Measurements from ENCODE around the gene TRIM26.

TRIM26 gene

DNA sequence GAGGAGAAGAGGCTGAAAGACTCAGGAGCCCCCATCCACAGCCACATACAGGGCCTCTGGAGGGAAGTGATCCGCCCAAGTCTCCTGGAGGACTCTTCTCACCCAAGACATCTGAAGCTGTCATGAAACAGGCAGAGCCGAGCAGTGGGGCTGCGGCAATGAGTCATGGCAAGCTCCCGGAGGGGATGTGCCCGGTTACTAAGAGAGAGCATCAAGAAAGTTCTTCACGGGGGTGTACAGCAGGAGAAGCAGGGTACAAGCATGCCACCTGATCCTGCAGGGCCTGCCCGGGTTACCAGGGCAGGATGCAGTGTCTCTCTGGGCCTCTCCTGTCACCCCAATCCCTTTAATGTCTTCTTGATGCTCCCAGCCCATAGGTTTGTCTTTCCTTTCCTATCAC is 21.1 kb downstream of the TRIM26 start:
- no peak overlapping the region for H4K8ac ChIP-seq (ENCODE audit: low read depth, low read length)
- H3K4ac ChIP-seq (ENCODE audit: low read depth, low read length) = no peak overlapping the region
- no peaks in the 10 kb centered on the region for H3K79me1 ChIP-seq (ENCODE audit: low read length)
- H3K36me3 ChIP-seq (ENCODE audit: control insufficient read depth in 1 of 2, insufficient read depth in 2 of 2, low read length in 2 of 2) = peaks cover 38 to 57% of the 10 kb centered on the region in 2 experiments
- H2AK5ac ChIP-seq (ENCODE audit: low read length) = no peak overlapping the region
- no peak overlapping the region for H3K18ac ChIP-seq (ENCODE audit: low read length)
- H2BK12ac ChIP-seq (ENCODE audit: low read length) = no peak overlapping the region
- H3K4me3 ChIP-seq (ENCODE audit: low read depth, low read length) = no peak overlapping the region
- no peaks in the 10 kb centered on the region for H3K27me3 ChIP-seq (ENCODE audit: insufficient read depth, low read length)
- no peak overlapping the region for H4K12ac ChIP-seq (ENCODE audit: low read depth, low read length)
- H3K14ac ChIP-seq (ENCODE audit: low read length) = no peak overlapping the region
- H3K23ac ChIP-seq (ENCODE audit: low read length) = no peak overlapping the region
- no peaks in the 10 kb centered on the region for H3K4me1 ChIP-seq (ENCODE audit: control insufficient read depth in 1 of 2, insufficient read depth in 2 of 2, low read length in 2 of 2)
- H2BK5ac ChIP-seq (ENCODE audit: low read depth, low read length, poor library complexity) = no peak overlapping the region
- H3K9me3 ChIP-seq (ENCODE audit: insufficient read depth, low read depth, low read length) = peaks cover 1% of the 10 kb centered on the region
- no peak overlapping the region for H4K91ac ChIP-seq (ENCODE audit: low read depth, low read length)
- no peak overlapping the region for H3K9ac ChIP-seq (ENCODE audit: low read length)
- H3K4me2 ChIP-seq (ENCODE audit: low read length) = no peak overlapping the region
- H2BK120ac ChIP-seq (ENCODE audit: insufficient read depth, low read length, poor library complexity) = no peak overlapping the region
- DNase-seq = no peak
- H2AFZ ChIP-seq (ENCODE audit: insufficient read depth, low read length, poor library complexity) = no peak overlapping the region
- no CpG with 5 or more reads among the region's 7 CpGs for WGBS (ENCODE audit: extremely low coverage, insufficient coverage, insufficient read length)
- no peak overlapping the region for H3K27ac ChIP-seq (ENCODE audit: low read depth, low read length)
- no peaks in the 10 kb centered on the region for H3K79me2 ChIP-seq (ENCODE audit: control insufficient read depth, insufficient read depth, low read length, poor library complexity)

DNA sequence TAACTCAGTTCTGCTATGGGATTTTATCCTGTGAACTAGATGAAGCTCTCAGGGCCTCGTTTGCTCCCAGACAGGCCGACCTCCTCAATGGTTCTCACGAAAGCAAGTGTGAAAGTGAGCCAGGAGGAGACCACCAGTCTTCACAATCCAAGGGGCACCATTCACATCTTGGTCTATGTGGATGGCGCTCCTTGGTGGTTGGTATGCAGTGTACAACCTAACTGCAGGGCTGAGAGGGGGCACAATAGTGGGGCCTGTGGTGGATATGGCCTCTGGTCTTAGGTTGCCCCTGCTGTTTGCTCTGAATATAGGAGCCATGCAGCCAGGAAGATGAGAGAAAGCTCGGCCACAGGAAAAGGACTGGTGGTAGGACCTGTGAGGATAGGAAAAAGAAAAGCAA is 24.7 kb downstream of the TRIM26 start:
- no CpG with 5 or more reads among the region's 5 CpGs for WGBS (ENCODE audit: extremely low coverage, insufficient coverage, insufficient read length)
- no peak overlapping the region for H3K23ac ChIP-seq (ENCODE audit: low read length)

DNA sequence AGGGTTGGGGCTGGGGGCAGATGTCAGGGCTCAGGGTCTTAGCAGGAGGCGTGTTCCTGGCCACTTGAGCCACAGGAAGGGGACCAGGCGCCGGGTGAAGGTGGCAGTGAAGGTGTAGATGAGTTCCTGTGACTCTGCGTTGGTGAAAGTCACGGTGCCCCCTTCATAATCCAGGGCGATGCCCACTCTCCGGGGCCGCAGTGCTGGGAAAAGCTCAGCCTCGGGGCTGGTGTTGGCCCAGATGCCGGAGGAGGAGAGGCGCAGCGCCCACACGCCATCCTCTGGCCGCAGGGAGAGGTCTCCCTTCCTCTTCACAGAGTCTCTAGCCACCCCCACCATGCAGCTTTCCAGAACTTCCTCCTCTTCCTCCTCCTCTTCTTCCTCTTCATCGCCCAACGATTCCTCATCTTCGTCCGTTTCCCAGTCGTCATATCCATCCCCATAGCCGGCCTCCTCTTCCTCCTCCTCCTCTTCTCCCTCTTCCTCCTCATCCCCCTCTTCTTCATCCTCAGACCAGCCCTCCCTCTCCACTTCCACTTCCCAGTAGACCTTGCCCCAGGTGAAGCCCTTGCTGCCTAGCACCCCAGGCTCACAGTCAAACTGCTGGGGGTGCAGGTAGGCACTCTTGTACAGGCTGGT is 27.2 kb downstream of the TRIM26 start:
- H4K8ac ChIP-seq (ENCODE audit: low read depth, low read length) = no peak overlapping the region
- H4K12ac ChIP-seq (ENCODE audit: low read depth, low read length) = no peak overlapping the region
- no peak overlapping the region for H3K23ac ChIP-seq (ENCODE audit: low read length)
- H3K4me3 ChIP-seq (ENCODE audit: low read depth, low read length) = no peak overlapping the region
- H2BK120ac ChIP-seq (ENCODE audit: insufficient read depth, low read length, poor library complexity) = no peak overlapping the region
- H3K4ac ChIP-seq (ENCODE audit: low read depth, low read length) = no peak overlapping the region
- no peak overlapping the region for H3K14ac ChIP-seq (ENCODE audit: low read length)
- no peaks in the 10 kb centered on the region for H3K27me3 ChIP-seq (ENCODE audit: insufficient read depth, low read length)
- no peak overlapping the region for H3K4me2 ChIP-seq (ENCODE audit: low read length)
- H4K91ac ChIP-seq (ENCODE audit: low read depth, low read length) = no peak overlapping the region
- peaks cover 2% of the 10 kb centered on the region for H3K9me3 ChIP-seq (ENCODE audit: insufficient read depth, low read depth, low read length)
- H3K79me2 ChIP-seq (ENCODE audit: control insufficient read depth, insufficient read depth, low read length, poor library complexity) = no peaks in the 10 kb centered on the region
- H2BK12ac ChIP-seq (ENCODE audit: low read length) = no peak overlapping the region
- no peak overlapping the region for H3K27ac ChIP-seq (ENCODE audit: low read depth, low read length)
- WGBS (ENCODE audit: extremely low coverage, insufficient coverage, insufficient read length) = 100% methylated on average over 6 of the region's 20 CpGs
- H3K4me1 ChIP-seq (ENCODE audit: control insufficient read depth in 1 of 2, insufficient read depth in 2 of 2, low read length in 2 of 2) = no peaks in the 10 kb centered on the region
- H3K9ac ChIP-seq (ENCODE audit: low read length) = no peak overlapping the region
- no peak overlapping the region for H2BK5ac ChIP-seq (ENCODE audit: low read depth, low read length, poor library complexity)
- no peak overlapping the region for H3K18ac ChIP-seq (ENCODE audit: low read length)
- DNase-seq = no peak
- no peak overlapping the region for H2AFZ ChIP-seq (ENCODE audit: insufficient read depth, low read length, poor library complexity)
- no peaks in the 10 kb centered on the region for H3K79me1 ChIP-seq (ENCODE audit: low read length)
- no peak overlapping the region for H2AK5ac ChIP-seq (ENCODE audit: low read length)
- H3K36me3 ChIP-seq (ENCODE audit: control insufficient read depth in 1 of 2, insufficient read depth in 2 of 2, low read length in 2 of 2) = peaks cover 32 to 49% of the 10 kb centered on the region in 2 experiments

More for the DNA sequence above, 24.7 kb downstream of the TRIM26 start:
- Histone ChIP-seq H2BK5ac (ENCODE audit: low read depth, low read length, poor library complexity) (no peak overlapping the region), H3K9ac (ENCODE audit: low read length) (no peak overlapping the region), H3K4me2 (ENCODE audit: low read length) (no peak overlapping the region), H3K79me2 (ENCODE audit: control insufficient read depth, insufficient read depth, low read length, poor library complexity) (no peaks in the 10 kb centered on the region), H3K79me1 (ENCODE audit: low read length) (no peaks in the 10 kb centered on the region), H4K12ac (ENCODE audit: low read depth, low read length) (no peak overlapping the region), H3K9me3 (ENCODE audit: insufficient read depth, low read depth, low read length) (peaks cover 2% of the 10 kb centered on the region), H2AFZ (ENCODE audit: insufficient read depth, low read length, poor library complexity) (no peak overlapping the region), H3K18ac (ENCODE audit: low read length) (no peak overlapping the region), H2BK12ac (ENCODE audit: low read length) (no peak overlapping the region), H3K4ac (ENCODE audit: low read depth, low read length) (no peak overlapping the region), H2AK5ac (ENCODE audit: low read length) (no peak overlapping the region), H3K4me3 (ENCODE audit: low read depth, low read length) (no peak overlapping the region), H4K8ac (ENCODE audit: low read depth, low read length) (no peak overlapping the region), H3K27me3 (ENCODE audit: insufficient read depth, low read length) (no peaks in the 10 kb centered on the region), H3K4me1 (ENCODE audit: control insufficient read depth in 1 of 2, insufficient read depth in 2 of 2, low read length in 2 of 2) (no peaks in the 10 kb centered on the region), H2BK120ac (ENCODE audit: insufficient read depth, low read length, poor library complexity) (no peak overlapping the region), H3K14ac (ENCODE audit: low read length) (no peak overlapping the region), H3K36me3 (ENCODE audit: control insufficient read depth in 1 of 2, insufficient read depth in 2 of 2, low read length in 2 of 2) (peaks cover 38 to 58% of the 10 kb centered on the region in 2 experiments), H3K27ac (ENCODE audit: low read depth, low read length) (no peak overlapping the region), H4K91ac (ENCODE audit: low read depth, low read length) (no peak overlapping the region)
- no peak for DNase-seq

DNA sequence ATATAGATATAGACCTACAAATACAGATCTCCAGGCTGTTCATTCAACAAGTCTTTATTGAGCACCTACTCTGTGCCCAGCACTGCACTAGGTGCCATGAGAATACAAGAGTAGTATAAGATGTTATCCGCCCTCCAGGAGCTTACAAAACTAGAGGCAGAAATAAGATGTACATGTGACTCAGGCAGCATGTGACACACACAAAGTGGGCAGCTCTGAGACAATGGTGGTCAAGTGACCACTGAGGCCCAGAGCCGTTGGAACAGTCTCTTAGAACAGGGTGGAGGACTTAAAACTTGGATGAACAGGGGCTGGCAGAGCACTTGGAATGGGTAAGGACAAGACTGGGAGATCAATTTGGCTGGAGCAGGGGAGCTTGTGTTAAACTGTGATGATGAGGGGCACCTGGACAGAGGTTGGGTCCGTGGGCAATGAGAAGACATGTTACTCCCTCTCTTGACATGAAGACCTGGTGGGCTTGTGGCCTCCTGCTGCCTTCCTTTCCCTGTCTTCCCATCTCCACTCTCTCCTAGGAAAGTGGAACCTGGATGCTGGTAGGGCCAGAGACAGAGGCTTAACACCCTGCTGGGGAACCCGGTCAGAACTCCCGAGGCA is 28.7 kb downstream of the TRIM26 start:
- no peak for DNase-seq
- no peak overlapping the region for H3K9ac ChIP-seq (ENCODE audit: low read length)
- no peaks in the 10 kb centered on the region for H3K4me1 ChIP-seq (ENCODE audit: control insufficient read depth in 1 of 2, insufficient read depth in 2 of 2, low read length in 2 of 2)
- no peak overlapping the region for H3K18ac ChIP-seq (ENCODE audit: low read length)
- no peak overlapping the region for H2BK120ac ChIP-seq (ENCODE audit: insufficient read depth, low read length, poor library complexity)
- H3K4me2 ChIP-seq (ENCODE audit: low read length) = no peak overlapping the region
- H2BK12ac ChIP-seq (ENCODE audit: low read length) = no peak overlapping the region
- WGBS (ENCODE audit: extremely low coverage, insufficient coverage, insufficient read length) = no CpG with 5 or more reads among the region's 5 CpGs
- no peaks in the 10 kb centered on the region for H3K79me2 ChIP-seq (ENCODE audit: control insufficient read depth, insufficient read depth, low read length, poor library complexity)
- no peaks in the 10 kb centered on the region for H3K79me1 ChIP-seq (ENCODE audit: low read length)
- H3K27ac ChIP-seq (ENCODE audit: low read depth, low read length) = no peak overlapping the region
- H3K27me3 ChIP-seq (ENCODE audit: insufficient read depth, low read length) = no peaks in the 10 kb centered on the region
- H2BK5ac ChIP-seq (ENCODE audit: low read depth, low read length, poor library complexity) = no peak overlapping the region
- H3K4me3 ChIP-seq (ENCODE audit: low read depth, low read length) = no peak overlapping the region
- H3K36me3 ChIP-seq (ENCODE audit: control insufficient read depth in 1 of 2, insufficient read depth in 2 of 2, low read length in 2 of 2) = peaks cover 24 to 35% of the 10 kb centered on the region in 2 experiments
- no peak overlapping the region for H3K23ac ChIP-seq (ENCODE audit: low read length)
- no peak overlapping the region for H3K4ac ChIP-seq (ENCODE audit: low read depth, low read length)
- no peak overlapping the region for H4K8ac ChIP-seq (ENCODE audit: low read depth, low read length)
- H4K12ac ChIP-seq (ENCODE audit: low read depth, low read length) = no peak overlapping the region
- H2AFZ ChIP-seq (ENCODE audit: insufficient read depth, low read length, poor library complexity) = no peak overlapping the region
- no peak overlapping the region for H3K14ac ChIP-seq (ENCODE audit: low read length)
- H3K9me3 ChIP-seq (ENCODE audit: insufficient read depth, low read depth, low read length) = peaks cover 2% of the 10 kb centered on the region
- no peak overlapping the region for H4K91ac ChIP-seq (ENCODE audit: low read depth, low read length)
- no peak overlapping the region for H2AK5ac ChIP-seq (ENCODE audit: low read length)
